ENCODE data around the gene WNT3.
"Not testable (repeated sequence)": the region's sequence is repeated elsewhere in the genome, so short reads cannot be mapped to it uniquely, and the experiment has no call there.

Gene WNT3

GRCh38 chr17:46818316-46818928, at the start of gene WNT3:
Gene WNT3, minus strand, starts transcription at chr17:46818692. Its CDS starts 95 bp downstream, at chr17:46818597.
- DNase-seq (ENCODE audit: low read depth in 1 of 2, low spot score in 1 of 2), result peak in 1 of 2 donors; percentile 23

GRCh38 chr17:46866747-46867146, 48.3 kb upstream of the WNT3 start:
- DNase-seq (ENCODE audit: low read depth in 1 of 2, low spot score in 1 of 2), result no peak

- no peak for DNase-seq (ENCODE audit: low read depth in 1 of 2, low spot score in 1 of 2)
Observed at GRCh38 chr17:46866325-46866724, 47.8 kb upstream of the WNT3 start.

GRCh38 chr17:46865100-46865499, 46.6 kb upstream of the WNT3 start:
- no peak for DNase-seq (ENCODE audit: low read depth in 1 of 2, low spot score in 1 of 2)

- no peak for DNase-seq (ENCODE audit: low read depth in 1 of 2, low spot score in 1 of 2)
Observed at GRCh38 chr17:46863383-46864121, 45.1 kb upstream of the WNT3 start.

GRCh38 chr17:46862949-46863348, 44.5 kb upstream of the WNT3 start:
- no peak for DNase-seq (ENCODE audit: low read depth in 1 of 2, low spot score in 1 of 2)

- DNase-seq (ENCODE audit: low read depth in 1 of 2, low spot score in 1 of 2), result no peak
Observed at GRCh38 chr17:46859996-46860395, 41.5 kb upstream of the WNT3 start.

GRCh38 chr17:46857600-46857999, 39.1 kb upstream of the WNT3 start:
- DNase-seq (ENCODE audit: low read depth in 1 of 2, low spot score in 1 of 2), result no peak

GRCh38 chr17:46854948-46855347, 36.5 kb upstream of the WNT3 start:
- DNase-seq (ENCODE audit: low read depth in 1 of 2, low spot score in 1 of 2), result no peak

GRCh38 chr17:46854515-46854914, 36.0 kb upstream of the WNT3 start:
- DNase-seq (ENCODE audit: low read depth in 1 of 2, low spot score in 1 of 2), result no peak

GRCh38 chr17:46853896-46854444, 35.5 kb upstream of the WNT3 start:
- no peak for DNase-seq (ENCODE audit: low read depth in 1 of 2, low spot score in 1 of 2)

- peak in 1 of 2 donors; percentile 3 for DNase-seq (ENCODE audit: low read depth in 1 of 2, low spot score in 1 of 2)
Observed at GRCh38 chr17:46851029-46851741, 32.7 kb upstream of the WNT3 start, which contains the start of gene WNT9B. Gene WNT9B, plus strand, starts transcription at chr17:46851583. Its CDS starts 56 bp downstream, at chr17:46851639.

GRCh38 chr17:46850688-46851028, 32.2 kb upstream of the WNT3 start:
- DNase-seq (ENCODE audit: low read depth in 1 of 2, low spot score in 1 of 2), result no peak

GRCh38 chr17:46848534-46848933, 30.0 kb upstream of the WNT3 start:
- DNase-seq (ENCODE audit: low read depth in 1 of 2, low spot score in 1 of 2), result no peak

- no peak for DNase-seq (ENCODE audit: low read depth in 1 of 2, low spot score in 1 of 2)
Observed at GRCh38 chr17:46847204-46848191, 29.0 kb upstream of the WNT3 start.

GRCh38 chr17:46842835-46843234, 24.3 kb upstream of the WNT3 start:
- DNase-seq (ENCODE audit: low read depth in 1 of 2, low spot score in 1 of 2), result no peak

- DNase-seq (ENCODE audit: low read depth in 1 of 2, low spot score in 1 of 2), result no peak
Observed at GRCh38 chr17:46841561-46842379, 23.3 kb upstream of the WNT3 start.

- DNase-seq (ENCODE audit: low read depth in 1 of 2, low spot score in 1 of 2), result not testable (repeated sequence)
Observed at GRCh38 chr17:46840596-46840995, 22.1 kb upstream of the WNT3 start.

GRCh38 chr17:46839211-46839610, 20.7 kb upstream of the WNT3 start:
- no peak for DNase-seq (ENCODE audit: low read depth in 1 of 2, low spot score in 1 of 2)

GRCh38 chr17:46837521-46837920, 19.0 kb upstream of the WNT3 start:
- DNase-seq (ENCODE audit: low read depth in 1 of 2, low spot score in 1 of 2), result no peak

Data from activated T-helper 1 cell treated with anti-CD3 and anti-CD28 coated beads, Interleukin-2, amount 50 U/mL, for 16 hours (primary cell).